HG03097 (cell line): Measurements from ENCODE around the gene KCTD6.

Source experiments
- ATAC-seq: cut with Tn5 transposase; IDR thresholded peaks from one replicate; pipeline ENCODE4 v1.9.1; 2021; ENCODE audit not compliant: unreplicated experiment, low FRiP score

Gene KCTD6

GRCh38 chr3:58491506-58492402 lies at the start of gene KCTD6:
KCTD6 (plus strand) TSS chr3:58492096; CDS start chr3:58498756, 6,660 bp downstream.
- ATAC-seq, result peak; percentile 93

DNA sequence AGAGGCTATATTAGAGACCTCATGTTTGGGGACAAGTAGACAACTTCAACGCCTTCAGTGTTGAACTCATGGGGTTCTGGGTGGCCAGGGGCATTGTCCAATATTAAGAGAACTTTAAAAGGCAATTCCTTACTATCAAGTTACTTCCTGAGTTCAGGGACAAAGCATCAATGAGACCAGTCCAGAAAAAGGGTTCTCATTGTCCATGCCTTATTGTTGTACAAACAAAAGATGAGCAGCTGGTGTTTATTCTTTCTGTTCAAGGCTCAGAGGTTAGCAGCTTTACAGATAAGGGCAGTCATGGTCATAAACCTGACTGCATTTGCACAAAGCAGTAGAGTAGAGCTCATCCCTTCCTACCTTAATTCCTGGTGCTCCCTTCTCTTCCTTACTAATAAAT lies 39.7 kb upstream of the KCTD6 start:
- no peak for ATAC-seq

GRCh38 chr3:58459160-58459559 lies 32.7 kb upstream of the KCTD6 start:
- no peak for ATAC-seq

- ATAC-seq, result no peak
These were observed 29.1 kb upstream of the KCTD6 start for GRCh38 chr3:58462829-58463180.

GRCh38 chr3:58463181-58463941 lies 28.5 kb upstream of the KCTD6 start:
- ATAC-seq, result peak; percentile 82

GRCh38 chr3:58463942-58464271 lies 28.0 kb upstream of the KCTD6 start:
- no peak for ATAC-seq

DNA sequence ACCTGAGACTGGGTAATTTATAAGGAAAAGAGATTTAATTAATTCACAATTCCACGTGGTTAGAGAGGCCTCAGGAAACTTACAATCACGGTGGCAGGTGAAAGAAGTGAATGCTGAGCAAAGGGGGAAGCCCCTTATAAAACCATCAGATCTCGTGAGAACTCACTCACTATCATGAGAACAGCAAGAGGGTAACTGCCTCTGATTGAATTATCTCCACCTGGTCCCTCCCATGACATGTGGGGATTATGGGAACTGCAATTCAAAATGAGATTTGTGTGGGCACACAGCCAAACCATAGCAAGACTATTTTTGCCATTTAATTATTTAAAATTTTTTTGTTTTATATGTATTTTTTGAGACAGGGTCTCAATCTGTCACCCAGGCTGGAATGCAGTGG lies 27.0 kb upstream of the KCTD6 start:
- ATAC-seq, result no peak

DNA sequence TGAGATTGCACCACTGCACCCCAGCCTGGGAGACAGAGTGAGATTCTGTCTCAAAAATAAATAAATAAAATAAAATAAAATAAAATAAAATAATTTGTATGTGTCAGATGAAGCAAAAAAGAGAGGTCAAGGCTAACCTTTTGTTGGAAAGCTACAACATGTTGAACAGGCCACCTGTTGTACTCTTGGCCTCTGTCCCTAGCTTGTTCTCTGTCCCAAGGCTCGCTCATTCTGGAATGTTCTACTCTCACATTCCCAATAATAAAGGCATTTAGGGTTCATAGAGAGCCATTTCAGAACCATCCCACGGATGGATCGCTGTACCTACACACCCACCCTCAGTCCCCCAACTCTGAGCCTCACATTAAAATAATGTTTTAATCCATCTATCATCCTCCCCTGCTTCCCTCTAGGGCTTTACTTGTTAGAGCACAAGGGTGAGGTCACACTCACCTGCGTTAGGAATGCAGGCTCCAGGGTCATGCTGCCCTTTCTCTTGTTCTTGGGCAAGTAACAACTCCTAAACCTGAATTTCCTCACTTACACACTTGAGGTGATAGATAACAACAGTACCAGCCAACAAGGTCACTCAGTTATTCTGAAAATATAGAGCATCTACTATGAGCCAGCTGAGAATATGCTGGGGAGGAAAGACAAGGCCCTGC lies 24.9 kb upstream of the KCTD6 start:
- ATAC-seq, result no peak

- no peak for ATAC-seq
These were observed 22.8 kb upstream of the KCTD6 start for GRCh38 chr3:58469096-58469495.

- no peak for ATAC-seq
These were observed 21.4 kb upstream of the KCTD6 start for GRCh38 chr3:58470363-58471024.

GRCh38 chr3:58471025-58471887 lies 20.6 kb upstream of the KCTD6 start:
- ATAC-seq, result no peak

DNA sequence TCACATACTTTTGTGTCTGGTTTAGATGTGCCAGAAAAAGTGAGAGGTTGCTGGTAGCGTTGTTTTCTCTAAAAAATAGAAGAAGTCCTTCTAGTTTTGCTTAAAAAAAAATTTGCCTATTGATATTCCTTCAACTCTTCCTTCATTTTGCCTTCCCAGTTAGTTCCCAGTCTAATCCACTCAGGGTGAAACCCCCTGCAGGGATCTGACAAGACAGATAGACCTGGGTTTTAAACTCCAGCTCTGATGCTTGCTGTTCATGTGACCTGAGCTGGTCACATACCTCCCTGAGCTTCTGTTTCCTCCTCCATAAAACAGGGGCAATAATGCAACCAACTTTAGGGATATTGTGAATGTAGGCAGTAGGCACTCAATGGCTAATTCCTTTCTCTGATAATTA lies 18.6 kb upstream of the KCTD6 start:
- ATAC-seq, result no peak

DNA sequence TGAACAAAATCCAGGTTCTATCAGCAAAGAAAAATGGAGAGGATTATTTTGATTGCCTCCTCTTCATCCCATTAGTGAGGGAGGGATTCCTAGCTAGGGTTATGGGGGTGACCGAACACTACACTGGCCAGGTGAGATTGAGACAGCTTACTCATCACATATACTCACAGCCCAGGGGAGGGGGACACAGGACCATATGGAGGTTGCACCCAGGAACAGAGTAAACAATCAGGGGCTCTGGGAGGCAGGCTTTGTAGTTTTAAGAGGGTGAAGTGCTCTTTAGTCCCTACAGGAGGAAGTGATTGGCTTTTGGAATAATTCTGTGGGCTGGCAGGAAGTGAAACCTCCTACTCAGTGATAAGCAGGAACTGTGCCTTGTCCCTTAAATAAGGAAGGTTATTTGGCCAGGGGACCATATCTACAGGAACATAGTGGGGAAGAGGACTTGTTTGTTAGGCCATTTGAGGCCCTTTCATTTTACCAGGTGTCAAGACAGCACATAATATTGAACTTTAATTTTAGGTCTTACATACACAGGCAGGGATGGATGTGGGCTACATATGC lies 17.5 kb upstream of the KCTD6 start:
- ATAC-seq, result no peak

GRCh38 chr3:58474967-58475578 lies 16.8 kb upstream of the KCTD6 start:
- no peak for ATAC-seq

DNA sequence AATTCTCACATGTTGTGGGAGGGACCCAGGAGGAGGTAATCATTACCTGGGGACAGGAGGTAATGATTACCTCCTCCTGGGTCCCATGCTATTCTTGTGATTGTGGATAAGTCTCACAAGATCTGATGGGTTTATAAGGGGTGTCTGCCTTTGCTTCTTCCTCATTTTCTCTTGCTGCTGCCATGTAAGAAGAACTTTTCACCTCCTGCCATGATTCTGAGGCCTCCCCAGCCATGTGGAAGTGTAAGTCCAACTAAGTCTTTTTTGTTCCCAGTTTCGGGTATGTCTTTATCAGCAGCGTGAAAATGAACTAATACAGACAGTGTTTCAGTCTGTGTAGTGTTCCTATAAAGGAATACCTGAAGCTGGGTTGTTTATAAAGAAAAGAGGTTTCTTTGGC lies 13.1 kb upstream of the KCTD6 start:
- ATAC-seq, result no peak

GRCh38 chr3:58480309-58480708 lies 11.6 kb upstream of the KCTD6 start:
- no peak for ATAC-seq

GRCh38 chr3:58482917-58483636 lies 8.8 kb upstream of the KCTD6 start:
- ATAC-seq, result no peak

DNA sequence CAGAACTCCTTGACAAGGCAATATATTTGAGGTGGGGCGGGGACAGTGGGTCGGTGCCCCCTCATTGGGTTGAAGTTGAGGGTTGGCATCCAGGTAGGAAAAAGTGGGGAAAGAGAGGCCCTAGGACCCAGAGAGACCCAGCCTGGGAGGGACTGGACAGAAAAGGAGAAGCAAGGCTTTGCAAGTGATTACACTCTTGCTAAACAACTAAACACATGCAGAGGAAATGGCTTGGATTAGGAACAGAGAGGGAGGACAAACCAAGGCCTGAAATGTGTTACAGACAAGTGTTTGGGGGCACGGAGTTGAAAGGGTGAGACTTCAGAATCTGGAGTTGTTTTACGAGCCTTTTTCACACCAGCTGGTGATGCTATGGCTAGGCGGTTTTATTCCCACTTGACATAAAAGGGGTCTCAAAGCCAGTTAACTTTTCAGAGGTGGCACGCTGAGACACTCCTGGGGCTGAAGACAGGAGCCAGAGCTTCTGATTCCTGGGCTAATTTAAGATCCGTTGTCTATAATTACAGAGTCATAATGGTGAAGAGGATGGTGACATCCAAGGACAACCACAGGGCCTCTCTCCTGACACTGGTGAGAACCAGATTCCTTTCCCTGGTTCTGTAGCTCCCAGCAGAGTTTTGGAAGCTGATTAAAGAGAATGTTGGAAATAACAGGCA lies 7.7 kb upstream of the KCTD6 start:
- ATAC-seq, result no peak
